LNCaP clone FGC (cell line): ENCODE measurements around the gene KLHL29.

Experiments used
- DNase-seq: peaks from one replicate; pipeline ENCODE4 v3.0.0-alpha.2; 2011; ENCODE audit warnings: low read depth
- H3K4me3 ChIP-seq: 2 replicates; pipeline ENCODE4 v1.5.1; 2011; ENCODE audit warnings: mild to moderate bottlenecking, low read depth, low read length, control low read depth
- CTCF ChIP-seq: IDR thresholded peaks from 2 replicates; pipeline ENCODE4 v1.5.1; 2012; ENCODE audit warnings: mild to moderate bottlenecking; ENCODE audit not compliant: control insufficient read depth, insufficient read depth; ENCODE audit errors: extremely low read depth

Gene KLHL29

GRCh38 chr2:23423873-23424680 is 39.1 kb downstream of the KLHL29 start:
- no peak for DNase-seq
- no peak overlapping the region for H3K4me3 ChIP-seq
- no peak for TF ChIP-seq CTCF

GRCh38 chr2:23425338-23425871 is 40.4 kb downstream of the KLHL29 start:
- no peak for DNase-seq
- no peak overlapping the region for H3K4me3 ChIP-seq
- no peak for TF ChIP-seq CTCF

GRCh38 chr2:23425885-23426262 is 40.9 kb downstream of the KLHL29 start:
- no peak for TF ChIP-seq CTCF
- no peak overlapping the region for H3K4me3 ChIP-seq
- DNase-seq = no peak

- DNase-seq = no peak
- TF ChIP-seq CTCF = no peak
Measured at GRCh38 chr2:23426263-23426905, 41.4 kb downstream of the KLHL29 start.

GRCh38 chr2:23427350-23427749 is 42.4 kb downstream of the KLHL29 start:
- no peak overlapping the region for H3K4me3 ChIP-seq
- no peak for TF ChIP-seq CTCF
- DNase-seq = no peak

More at GRCh38 chr2:23426263-23426905, 41.4 kb downstream of the KLHL29 start:
- H3K4me3 ChIP-seq = no peak overlapping the region

GRCh38 chr2:23427976-23428375 is 43.0 kb downstream of the KLHL29 start:
- no peak for DNase-seq
- no peak for TF ChIP-seq CTCF
- no peak overlapping the region for H3K4me3 ChIP-seq

GRCh38 chr2:23429036-23429435 is 44.1 kb downstream of the KLHL29 start:
- no peak for DNase-seq
- H3K4me3 ChIP-seq = no peak overlapping the region
- no peak for TF ChIP-seq CTCF
